Liver (tissue), 9 donors: ENCODE measurements around the gene NOL9. TPM values are rescaled to one million over a fixed set of nuclear protein-coding genes. Genes with fewer than 3 reads are reported as not detected.
A peak's percentile ranks its signal among the peaks of the same experiment; 100 is the strongest.

Experiments
- DNase-seq: peaks from one replicate; pipeline ENCODE4 v3.0.0-alpha.2; 2017; ENCODE audit warnings: low spot score
- H3K27ac ChIP-seq, 2 donors: one replicate each; pipeline ENCODE4 v1.7.0; 2013; ENCODE audit warnings: inconsistent platforms in 2 of 2, low read length in 2 of 2, control low read depth in 1 of 2, low read depth in 1 of 2, mild to moderate bottlenecking in 1 of 2
- H3K27me3 ChIP-seq, 4 donors: one replicate each; pipeline versions ENCODE4 v1.6.1 to v1.7.0; 2013; ENCODE audit warnings: low read length in 3 of 4, inconsistent platforms in 1 of 4, mild to moderate bottlenecking in 1 of 4, moderate library complexity in 1 of 4; ENCODE audit not compliant: control insufficient read depth in 4 of 4, insufficient read depth in 4 of 4
- H3K36me3 ChIP-seq, 4 donors: one replicate each; pipeline versions ENCODE4 v1.6.1 to v1.7.0; 2013; ENCODE audit warnings: low read length in 3 of 4, mild to moderate bottlenecking in 3 of 4, low read depth in 1 of 4, moderate library complexity in 1 of 4; ENCODE audit not compliant: control insufficient read depth in 4 of 4, insufficient read depth in 3 of 4
- H3K4me1 ChIP-seq, 4 donors: one replicate each; pipeline versions ENCODE4 v1.6.1 to v1.7.0; 2013; ENCODE audit warnings: low read length in 3 of 4, mild to moderate bottlenecking in 3 of 4, moderate library complexity in 1 of 4; ENCODE audit not compliant: control insufficient read depth in 4 of 4, insufficient read depth in 4 of 4
- H3K4me3 ChIP-seq, 3 donors: one replicate each; pipeline versions ENCODE4 v1.6.1 to v1.7.0; 2013; ENCODE audit warnings: low read length in 3 of 3, control low read depth in 1 of 3, low read depth in 1 of 3, mild to moderate bottlenecking in 1 of 3
- H3K9ac ChIP-seq, 2 donors: one replicate each; pipeline ENCODE4 v1.7.0; 2013; ENCODE audit warnings: low read length in 2 of 2, mild to moderate bottlenecking in 2 of 2, moderate library complexity in 2 of 2, control low read depth in 1 of 2, low read depth in 1 of 2
- H3K9me3 ChIP-seq, 4 donors: one replicate each; pipeline versions ENCODE4 v1.6.1 to v1.7.0; 2013; ENCODE audit warnings: low read length in 3 of 4; ENCODE audit not compliant: control insufficient read depth in 4 of 4
- ATF3 ChIP-seq: IDR thresholded peaks from 2 replicates; pipeline ENCODE4 v1.6.1; 2016; ENCODE audit warnings: antibody characterized with exemption
- EGR1 ChIP-seq, 2 donors: IDR thresholded peaks; 2 replicates each; pipeline ENCODE4 v1.6.1; 2016 to 2018; ENCODE audit warnings: antibody characterized with exemption in 2 of 2, low read depth in 2 of 2
- FOXA1 ChIP-seq: IDR thresholded peaks from 2 replicates; pipeline ENCODE4 v1.6.1; 2016; ENCODE audit warnings: antibody characterized with exemption
- GABPA ChIP-seq, 2 donors: IDR thresholded peaks in 1 of 2; conservative IDR thresholded peaks in 1 of 2; 2 replicates each; pipeline ENCODE4 v1.6.1; 2016; ENCODE audit warnings: antibody characterized with exemption in 2 of 2, mild to moderate bottlenecking in 1 of 2, moderate library complexity in 1 of 2
- HNF4A ChIP-seq, 2 donors: conservative IDR thresholded peaks; 2 replicates each; pipeline ENCODE4 v1.6.1; 2016; ENCODE audit warnings: antibody characterized with exemption in 2 of 2, mild to moderate bottlenecking in 2 of 2
- MAX ChIP-seq: IDR thresholded peaks from 2 replicates; pipeline ENCODE4 v1.6.1; 2016; ENCODE audit warnings: antibody characterized with exemption
- NR2F2 ChIP-seq: IDR thresholded peaks from 2 replicates; pipeline ENCODE4 v1.6.1; 2016; ENCODE audit warnings: antibody characterized with exemption
- RAD21 ChIP-seq, 2 donors: IDR thresholded peaks; 2 replicates each; pipeline ENCODE4 v1.6.1; 2016; ENCODE audit warnings: antibody characterized with exemption in 2 of 2, mild to moderate bottlenecking in 2 of 2
- SP1 ChIP-seq: IDR thresholded peaks from 2 replicates; pipeline ENCODE4 v1.6.1; 2018; ENCODE audit warnings: antibody characterized with exemption, mild to moderate bottlenecking
- TAF1 ChIP-seq: conservative IDR thresholded peaks from 2 replicates; pipeline ENCODE4 v1.6.1; 2016; ENCODE audit warnings: antibody characterized with exemption, mild to moderate bottlenecking
- YY1 ChIP-seq: IDR thresholded peaks from 2 replicates; pipeline ENCODE4 v1.6.1; 2016; ENCODE audit warnings: antibody characterized with exemption, mild to moderate bottlenecking
- WGBS: extraction: QIAGEN DNeasy Blood & Tissue Kit; methylation state at CpG from one replicate; pipeline ENCODE4 v1.1.7; 2013; 5-methylcytosine and 5-hydroxymethylcytosine counted together
- polyA plus RNA-seq, 2 donors: library from polyadenylated mRNA; stranded (reverse) in 1 of 2; unstranded in 1 of 2; fragments of 200-250 nt in 1 of 2; fragments of >200 nt in 1 of 2; fragmentation: Nextera tagmentation in 1 of 2; extraction: Ambion mirVana in 1 of 2; gene quantifications; one replicate each; pipeline versions ENCODE4 v1.2.1 to v1.2.3, GENCODE V29; 2013 to 2015
- total RNA-seq, 2 donors: library from RNA; depleted of rRNA; stranded (reverse); fragments of >200 nt; gene quantifications; one replicate each; pipeline ENCODE4 v1.2.3, GENCODE V29; 2014
- TF ChIP-seq, protein P1 (sequence below): IDR thresholded peaks from 2 replicates; pipeline ENCODE4 v1.6.1; 2016; ENCODE audit warnings: antibody characterized with exemption
- TF ChIP-seq, protein P2 (sequence below): IDR thresholded peaks from 2 replicates; pipeline ENCODE4 v1.6.1; 2016; ENCODE audit warnings: antibody characterized with exemption, mild to moderate bottlenecking
- TF ChIP-seq, protein P3 (sequence below): fragments of 150-350 bp; IDR thresholded peaks from 2 replicates; pipeline ENCODE4 v1.5.1; 2017; ENCODE audit warnings: improper control_type of control experiment, low read depth, low read length; ENCODE audit not compliant: missing input control
- donor health status: healthy.
- donor health status: healthy.
- donor health status: healthy.
- donor health status: healthy.
- donor health status: healthy.

The NOL9 gene
- total and polyA plus RNA-seq, 4 donors = 2.1 to 15.1 (median 9.4) TPM

DNA sequence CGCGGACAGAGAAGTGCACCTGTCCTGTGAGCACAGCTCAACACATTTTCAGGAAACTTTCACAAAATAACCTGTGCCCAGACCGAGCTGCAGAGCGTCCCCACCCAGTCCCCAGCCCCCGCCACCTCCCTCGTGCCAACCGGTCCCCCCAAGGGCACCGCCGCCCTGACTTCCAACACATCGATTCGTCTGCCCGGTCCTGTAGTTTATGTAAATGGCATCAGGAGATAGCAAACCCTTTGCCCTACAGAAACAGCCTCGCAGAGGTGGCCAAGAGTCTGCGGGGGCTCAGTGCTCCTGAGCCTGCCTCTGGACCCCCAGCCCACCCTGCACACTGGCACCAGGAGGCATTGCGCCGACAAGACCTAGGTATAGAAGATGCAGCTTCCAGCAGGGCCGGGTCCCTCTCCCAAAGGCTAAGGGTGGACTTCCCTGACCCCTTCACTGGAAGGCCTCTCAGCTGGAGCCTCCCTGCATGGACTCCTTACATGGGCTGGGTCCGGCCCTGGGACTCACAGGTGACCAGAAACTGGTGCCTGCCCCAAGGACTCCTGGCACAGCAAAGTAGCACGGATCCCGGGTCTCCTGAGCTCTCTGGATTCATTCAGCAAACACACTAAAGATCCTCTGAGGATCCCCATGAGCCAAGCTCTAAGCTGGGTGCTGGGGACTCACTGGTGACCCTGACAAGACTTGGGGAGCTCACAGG lies 56.3 kb downstream of the NOL9 start:
- H3K9ac ChIP-seq = no peak overlapping the region

GRCh38 chr1:6497215-6497866 lies 57.0 kb downstream of the NOL9 start:
- Histone ChIP-seq H3K4me3 (peak overlapping the region in 2 of 3 donors; percentile 31 to 61), H3K27me3 (no peaks in the 10 kb centered on the region), H3K4me1 (peaks cover 2 to 14% (median 5%) of the 10 kb centered on the region in 4 donors), H3K9me3 (no peaks in the 10 kb centered on the region), H3K9ac (no peak overlapping the region), H3K36me3 (no peaks in the 10 kb centered on the region), H3K27ac (no peak overlapping the region)
- TF ChIP-seq ATF3 (no peak), MAX (no peak), NR2F2 (no peak), RAD21 (IDR thresholded peaks at IDR 0.05) (no peak)
- TF ChIP-seq, protein P1, sequence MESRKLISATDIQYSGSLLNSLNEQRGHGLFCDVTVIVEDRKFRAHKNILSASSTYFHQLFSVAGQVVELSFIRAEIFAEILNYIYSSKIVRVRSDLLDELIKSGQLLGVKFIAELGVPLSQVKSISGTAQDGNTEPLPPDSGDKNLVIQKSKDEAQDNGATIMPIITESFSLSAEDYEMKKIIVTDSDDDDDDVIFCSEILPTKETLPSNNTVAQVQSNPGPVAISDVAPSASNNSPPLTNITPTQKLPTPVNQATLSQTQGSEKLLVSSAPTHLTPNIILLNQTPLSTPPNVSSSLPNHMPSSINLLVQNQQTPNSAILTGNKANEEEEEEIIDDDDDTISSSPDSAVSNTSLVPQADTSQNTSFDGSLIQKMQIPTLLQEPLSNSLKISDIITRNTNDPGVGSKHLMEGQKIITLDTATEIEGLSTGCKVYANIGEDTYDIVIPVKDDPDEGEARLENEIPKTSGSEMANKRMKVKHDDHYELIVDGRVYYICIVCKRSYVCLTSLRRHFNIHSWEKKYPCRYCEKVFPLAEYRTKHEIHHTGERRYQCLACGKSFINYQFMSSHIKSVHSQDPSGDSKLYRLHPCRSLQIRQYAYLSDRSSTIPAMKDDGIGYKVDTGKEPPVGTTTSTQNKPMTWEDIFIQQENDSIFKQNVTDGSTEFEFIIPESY = no peak
- DNase-seq = peak; percentile 50
- 1% methylated on average over 74 of the region's 74 CpGs for WGBS

More for the DNA sequence above, 56.3 kb downstream of the NOL9 start:
- WGBS = 44% methylated on average over 20 of the region's 20 CpGs
- Histone ChIP-seq H3K36me3 (no peaks in the 10 kb centered on the region), H3K27ac (no peak overlapping the region), H3K4me3 (peak overlapping the region in 1 of 3 donors; percentile 61), H3K27me3 (no peaks in the 10 kb centered on the region), H3K9me3 (no peaks in the 10 kb centered on the region), H3K4me1 (peaks cover 2 to 14% (median 5%) of the 10 kb centered on the region in 4 donors)
- no peak for DNase-seq
- TF ChIP-seq, protein P2, sequence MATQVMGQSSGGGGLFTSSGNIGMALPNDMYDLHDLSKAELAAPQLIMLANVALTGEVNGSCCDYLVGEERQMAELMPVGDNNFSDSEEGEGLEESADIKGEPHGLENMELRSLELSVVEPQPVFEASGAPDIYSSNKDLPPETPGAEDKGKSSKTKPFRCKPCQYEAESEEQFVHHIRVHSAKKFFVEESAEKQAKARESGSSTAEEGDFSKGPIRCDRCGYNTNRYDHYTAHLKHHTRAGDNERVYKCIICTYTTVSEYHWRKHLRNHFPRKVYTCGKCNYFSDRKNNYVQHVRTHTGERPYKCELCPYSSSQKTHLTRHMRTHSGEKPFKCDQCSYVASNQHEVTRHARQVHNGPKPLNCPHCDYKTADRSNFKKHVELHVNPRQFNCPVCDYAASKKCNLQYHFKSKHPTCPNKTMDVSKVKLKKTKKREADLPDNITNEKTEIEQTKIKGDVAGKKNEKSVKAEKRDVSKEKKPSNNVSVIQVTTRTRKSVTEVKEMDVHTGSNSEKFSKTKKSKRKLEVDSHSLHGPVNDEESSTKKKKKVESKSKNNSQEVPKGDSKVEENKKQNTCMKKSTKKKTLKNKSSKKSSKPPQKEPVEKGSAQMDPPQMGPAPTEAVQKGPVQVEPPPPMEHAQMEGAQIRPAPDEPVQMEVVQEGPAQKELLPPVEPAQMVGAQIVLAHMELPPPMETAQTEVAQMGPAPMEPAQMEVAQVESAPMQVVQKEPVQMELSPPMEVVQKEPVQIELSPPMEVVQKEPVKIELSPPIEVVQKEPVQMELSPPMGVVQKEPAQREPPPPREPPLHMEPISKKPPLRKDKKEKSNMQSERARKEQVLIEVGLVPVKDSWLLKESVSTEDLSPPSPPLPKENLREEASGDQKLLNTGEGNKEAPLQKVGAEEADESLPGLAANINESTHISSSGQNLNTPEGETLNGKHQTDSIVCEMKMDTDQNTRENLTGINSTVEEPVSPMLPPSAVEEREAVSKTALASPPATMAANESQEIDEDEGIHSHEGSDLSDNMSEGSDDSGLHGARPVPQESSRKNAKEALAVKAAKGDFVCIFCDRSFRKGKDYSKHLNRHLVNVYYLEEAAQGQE = no peak

DNA sequence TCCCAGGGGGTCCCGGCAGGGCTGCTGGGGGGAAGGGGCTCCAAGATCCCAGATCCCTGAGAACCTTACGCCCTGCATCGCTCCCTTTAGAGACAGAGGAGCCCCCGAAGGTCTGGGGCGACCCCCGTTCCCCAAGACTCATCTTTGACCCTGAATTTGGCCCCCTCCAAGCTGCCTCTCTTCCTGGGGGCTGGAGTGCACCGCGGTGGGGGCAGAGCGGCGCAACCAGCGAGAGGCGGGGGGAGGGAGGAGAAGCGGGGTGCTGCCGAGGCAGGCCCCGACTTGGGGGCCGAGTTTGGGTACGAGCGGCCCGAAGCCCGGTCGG lies 57.5 kb downstream of the NOL9 start:
- H3K27me3 ChIP-seq = no peaks in the 10 kb centered on the region
- H3K4me3 ChIP-seq = peak overlapping the region in 1 of 3 donors; percentile 61
- peaks cover 2 to 11% (median 5%) of the 10 kb centered on the region in 4 donors for H3K4me1 ChIP-seq
- H3K9ac ChIP-seq = no peak overlapping the region
- no peaks in the 10 kb centered on the region for H3K9me3 ChIP-seq
- no peaks in the 10 kb centered on the region for H3K36me3 ChIP-seq
- WGBS = 8% methylated on average over 21 of the region's 21 CpGs
- DNase-seq = no peak
- H3K27ac ChIP-seq = no peak overlapping the region
- TF ChIP-seq SP1 = no peak
- TF ChIP-seq TAF1 = no peak
- no peak for TF ChIP-seq FOXA1
- no peak for TF ChIP-seq NR2F2
- no peak for TF ChIP-seq EGR1 (IDR thresholded peaks at IDR 0.05; ENCODE audit: low read depth in 2 of 2)
- TF ChIP-seq, protein P3, sequence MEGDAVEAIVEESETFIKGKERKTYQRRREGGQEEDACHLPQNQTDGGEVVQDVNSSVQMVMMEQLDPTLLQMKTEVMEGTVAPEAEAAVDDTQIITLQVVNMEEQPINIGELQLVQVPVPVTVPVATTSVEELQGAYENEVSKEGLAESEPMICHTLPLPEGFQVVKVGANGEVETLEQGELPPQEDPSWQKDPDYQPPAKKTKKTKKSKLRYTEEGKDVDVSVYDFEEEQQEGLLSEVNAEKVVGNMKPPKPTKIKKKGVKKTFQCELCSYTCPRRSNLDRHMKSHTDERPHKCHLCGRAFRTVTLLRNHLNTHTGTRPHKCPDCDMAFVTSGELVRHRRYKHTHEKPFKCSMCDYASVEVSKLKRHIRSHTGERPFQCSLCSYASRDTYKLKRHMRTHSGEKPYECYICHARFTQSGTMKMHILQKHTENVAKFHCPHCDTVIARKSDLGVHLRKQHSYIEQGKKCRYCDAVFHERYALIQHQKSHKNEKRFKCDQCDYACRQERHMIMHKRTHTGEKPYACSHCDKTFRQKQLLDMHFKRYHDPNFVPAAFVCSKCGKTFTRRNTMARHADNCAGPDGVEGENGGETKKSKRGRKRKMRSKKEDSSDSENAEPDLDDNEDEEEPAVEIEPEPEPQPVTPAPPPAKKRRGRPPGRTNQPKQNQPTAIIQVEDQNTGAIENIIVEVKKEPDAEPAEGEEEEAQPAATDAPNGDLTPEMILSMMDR = no peak
- no peak for TF ChIP-seq ATF3
- TF ChIP-seq HNF4A (conservative IDR thresholded peaks at IDR 0.05) = no peak
- TF ChIP-seq GABPA (IDR thresholded peaks at IDR 0.05 in 1 of 2, conservative IDR thresholded peaks at IDR 0.05 in 1 of 2) = no peak
- TF ChIP-seq, protein P1 = no peak
- no peak for TF ChIP-seq YY1
- TF ChIP-seq MAX = no peak
